ENCODE data around the gene TMEM43.
"Not testable (repeated sequence)": the region's sequence is repeated elsewhere in the genome, so short reads cannot be mapped to it uniquely, and the experiment has no call there.

TMEM43 gene, protein sequence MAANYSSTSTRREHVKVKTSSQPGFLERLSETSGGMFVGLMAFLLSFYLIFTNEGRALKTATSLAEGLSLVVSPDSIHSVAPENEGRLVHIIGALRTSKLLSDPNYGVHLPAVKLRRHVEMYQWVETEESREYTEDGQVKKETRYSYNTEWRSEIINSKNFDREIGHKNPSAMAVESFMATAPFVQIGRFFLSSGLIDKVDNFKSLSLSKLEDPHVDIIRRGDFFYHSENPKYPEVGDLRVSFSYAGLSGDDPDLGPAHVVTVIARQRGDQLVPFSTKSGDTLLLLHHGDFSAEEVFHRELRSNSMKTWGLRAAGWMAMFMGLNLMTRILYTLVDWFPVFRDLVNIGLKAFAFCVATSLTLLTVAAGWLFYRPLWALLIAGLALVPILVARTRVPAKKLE

DNA sequence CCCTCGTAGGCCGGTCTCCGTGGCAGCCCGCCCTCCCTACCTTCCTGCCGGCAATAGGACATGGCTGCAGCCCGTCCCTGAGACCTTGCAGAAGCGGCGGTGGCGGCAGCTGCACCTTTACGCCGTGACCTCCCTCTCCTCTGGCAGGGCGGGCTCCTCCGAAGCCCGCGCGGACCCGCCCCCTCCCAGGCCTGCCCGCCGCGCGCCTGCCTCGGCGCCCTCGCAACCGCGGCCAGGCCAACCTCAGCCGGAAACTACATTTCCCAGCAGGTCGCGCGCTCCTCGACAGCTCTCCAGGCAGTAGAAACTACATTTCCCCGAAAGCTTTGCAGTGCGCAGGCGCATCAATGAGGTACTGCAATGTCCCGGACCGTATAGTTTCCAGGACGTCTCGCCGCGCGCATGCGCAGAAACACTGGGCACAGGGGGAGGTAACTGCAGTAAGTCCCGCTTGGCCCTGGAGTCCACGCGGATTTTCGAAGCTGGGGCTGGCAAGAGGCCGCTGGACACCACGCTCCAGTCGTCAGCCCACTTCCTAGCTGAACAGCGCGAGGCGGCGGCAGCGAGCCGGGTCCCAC is at the start of gene TMEM43, which contains the start of gene CHCHD4:
TSS of gene TMEM43 (plus strand) at position 438 of the 578 bp plus-strand sequence. CDS start 142 bp downstream, outside the sequence.
TSS of gene CHCHD4 (minus strand) at position 256 of the 578 bp plus-strand sequence. CDS start at position 62, 194 bp downstream.
- peak within 1 kb of the TSS; percentile 92 for H3K27ac Mint-ChIP-seq
- H3K4me1 Mint-ChIP-seq (ENCODE audit: low read depth), result peaks cover 42% of the 10 kb centered on the region
- peak within 1 kb of the TSS; percentile 94 for H3K4me3 Mint-ChIP-seq
- no peaks in the 10 kb centered on the region for H3K27me3 Mint-ChIP-seq (ENCODE audit: low read depth)
- H3K9me3 Mint-ChIP-seq, result no peaks in the 10 kb centered on the region
- peaks cover 36% of the 10 kb centered on the region for H3K36me3 Mint-ChIP-seq (ENCODE audit: low read depth)
- peak; percentile 99 for DNase-seq (ENCODE audit: low spot score)

DNA sequence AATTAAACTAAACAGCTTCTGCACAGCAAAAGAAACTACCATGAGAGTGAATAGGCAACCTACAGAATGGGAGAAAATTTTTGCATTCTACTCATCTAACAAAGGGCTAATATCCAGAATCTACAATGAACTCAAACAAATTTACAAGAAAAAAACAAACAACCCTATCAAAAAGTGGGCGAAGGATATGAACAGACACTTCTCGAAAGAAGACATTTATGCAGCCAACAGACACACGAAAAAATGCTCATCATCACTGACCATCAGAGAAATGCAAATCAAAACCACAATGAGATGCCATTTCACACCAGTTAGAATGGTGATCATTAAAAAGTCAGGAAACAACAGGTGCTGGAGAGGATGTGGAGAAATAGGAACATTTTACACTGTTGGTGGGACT is 49.6 kb upstream of the TMEM43 start:
- not testable (repeated sequence) for H3K36me3 Mint-ChIP-seq (ENCODE audit: low read depth); H3K27me3 Mint-ChIP-seq (ENCODE audit: low read depth); DNase-seq (ENCODE audit: low spot score); H3K4me3 Mint-ChIP-seq; H3K4me1 Mint-ChIP-seq (ENCODE audit: low read depth); H3K27ac Mint-ChIP-seq
- peaks cover 24% of the 10 kb centered on the region for H3K9me3 Mint-ChIP-seq

GRCh38 chr3:14077310-14077709 is 47.5 kb upstream of the TMEM43 start:
- Mint-ChIP-seq H3K36me3 (ENCODE audit: low read depth) (no peaks in the 10 kb centered on the region), H3K27ac (no peak overlapping the region), H3K4me3 (no peak overlapping the region), H3K27me3 (ENCODE audit: low read depth) (no peaks in the 10 kb centered on the region), H3K4me1 (ENCODE audit: low read depth) (peaks cover 2% of the 10 kb centered on the region), H3K9me3 (peaks cover 26% of the 10 kb centered on the region)
- DNase-seq (ENCODE audit: low spot score), result no peak

DNA sequence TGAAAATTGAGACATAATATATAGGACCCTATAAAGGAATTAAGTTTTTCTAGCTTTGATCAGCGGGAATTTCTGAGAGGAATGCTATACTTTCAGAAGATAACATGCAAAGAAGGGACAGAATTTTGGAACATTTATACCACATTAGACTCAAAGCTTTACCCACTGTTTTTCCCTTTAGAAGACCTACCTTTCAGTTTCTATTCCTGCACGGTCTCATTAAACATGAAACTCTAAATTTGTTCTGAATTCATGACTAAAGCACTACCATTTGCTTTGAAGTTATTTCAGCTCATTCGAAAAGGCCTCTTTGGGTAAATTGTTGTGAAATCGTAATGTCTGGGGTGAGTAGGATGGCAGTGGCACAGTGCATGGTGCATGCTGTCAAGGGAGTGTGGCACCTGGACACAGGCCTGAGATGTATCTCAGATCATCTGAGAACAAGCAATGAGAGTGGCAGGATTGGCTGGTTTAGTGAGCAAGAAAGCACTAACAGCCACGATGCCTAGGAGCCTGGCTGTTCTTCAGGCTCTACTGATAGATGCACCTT is 42.7 kb upstream of the TMEM43 start:
- Mint-ChIP-seq H3K27ac (peak overlapping the region; percentile 3), H3K4me3 (peak overlapping the region; percentile 27), H3K4me1 (ENCODE audit: low read depth) (peaks cover 3% of the 10 kb centered on the region), H3K27me3 (ENCODE audit: low read depth) (no peaks in the 10 kb centered on the region), H3K36me3 (ENCODE audit: low read depth) (no peaks in the 10 kb centered on the region), H3K9me3 (peaks cover 21% of the 10 kb centered on the region)
- peak; percentile 7 for DNase-seq (ENCODE audit: low spot score)

GRCh38 chr3:14087461-14087860 is 37.4 kb upstream of the TMEM43 start:
- not testable (repeated sequence) for H3K4me1 Mint-ChIP-seq (ENCODE audit: low read depth); H3K27me3 Mint-ChIP-seq (ENCODE audit: low read depth); H3K36me3 Mint-ChIP-seq (ENCODE audit: low read depth); H3K4me3 Mint-ChIP-seq; H3K27ac Mint-ChIP-seq; DNase-seq (ENCODE audit: low spot score)
- peaks cover 12% of the 10 kb centered on the region for H3K9me3 Mint-ChIP-seq

GRCh38 chr3:14091959-14092358 is 32.9 kb upstream of the TMEM43 start:
- not testable (repeated sequence) for H3K4me1 Mint-ChIP-seq (ENCODE audit: low read depth); H3K4me3 Mint-ChIP-seq; H3K36me3 Mint-ChIP-seq (ENCODE audit: low read depth); DNase-seq (ENCODE audit: low spot score); H3K27me3 Mint-ChIP-seq (ENCODE audit: low read depth); H3K27ac Mint-ChIP-seq
- peaks cover 12% of the 10 kb centered on the region for H3K9me3 Mint-ChIP-seq

GRCh38 chr3:14092464-14092863 is 32.4 kb upstream of the TMEM43 start:
- H3K9me3 Mint-ChIP-seq, result peaks cover 12% of the 10 kb centered on the region
- no peak overlapping the region for H3K27ac Mint-ChIP-seq
- no peaks in the 10 kb centered on the region for H3K36me3 Mint-ChIP-seq (ENCODE audit: low read depth)
- no peaks in the 10 kb centered on the region for H3K4me1 Mint-ChIP-seq (ENCODE audit: low read depth)
- H3K4me3 Mint-ChIP-seq, result no peak overlapping the region
- no peak for DNase-seq (ENCODE audit: low spot score)
- peaks cover 5% of the 10 kb centered on the region for H3K27me3 Mint-ChIP-seq (ENCODE audit: low read depth)

- H3K36me3 Mint-ChIP-seq (ENCODE audit: low read depth), result no peaks in the 10 kb centered on the region
- no peak for DNase-seq (ENCODE audit: low spot score)
- peaks cover 6% of the 10 kb centered on the region for H3K27me3 Mint-ChIP-seq (ENCODE audit: low read depth)
- no peak overlapping the region for H3K27ac Mint-ChIP-seq
- no peak overlapping the region for H3K4me3 Mint-ChIP-seq
- H3K4me1 Mint-ChIP-seq (ENCODE audit: low read depth), result no peaks in the 10 kb centered on the region
- peaks cover under 1% of the 10 kb centered on the region for H3K9me3 Mint-ChIP-seq
Measured at GRCh38 chr3:14093831-14094230, 31.0 kb upstream of the TMEM43 start.

GRCh38 chr3:14096742-14097141 is 28.1 kb upstream of the TMEM43 start:
- no peaks in the 10 kb centered on the region for H3K9me3 Mint-ChIP-seq
- no peaks in the 10 kb centered on the region for H3K36me3 Mint-ChIP-seq (ENCODE audit: low read depth)
- no peak overlapping the region for H3K27ac Mint-ChIP-seq
- H3K27me3 Mint-ChIP-seq (ENCODE audit: low read depth), result peaks cover 7% of the 10 kb centered on the region
- no peak for DNase-seq (ENCODE audit: low spot score)
- H3K4me3 Mint-ChIP-seq, result no peak overlapping the region
- H3K4me1 Mint-ChIP-seq (ENCODE audit: low read depth), result no peaks in the 10 kb centered on the region

- H3K27me3 Mint-ChIP-seq (ENCODE audit: low read depth), result peaks cover 9% of the 10 kb centered on the region
- H3K4me3 Mint-ChIP-seq, result no peak overlapping the region
- H3K9me3 Mint-ChIP-seq, result no peaks in the 10 kb centered on the region
- H3K4me1 Mint-ChIP-seq (ENCODE audit: low read depth), result no peaks in the 10 kb centered on the region
- DNase-seq (ENCODE audit: low spot score), result no peak
- H3K27ac Mint-ChIP-seq, result no peak overlapping the region
- H3K36me3 Mint-ChIP-seq (ENCODE audit: low read depth), result no peaks in the 10 kb centered on the region
Measured at GRCh38 chr3:14097616-14098391, 27.0 kb upstream of the TMEM43 start.

DNA sequence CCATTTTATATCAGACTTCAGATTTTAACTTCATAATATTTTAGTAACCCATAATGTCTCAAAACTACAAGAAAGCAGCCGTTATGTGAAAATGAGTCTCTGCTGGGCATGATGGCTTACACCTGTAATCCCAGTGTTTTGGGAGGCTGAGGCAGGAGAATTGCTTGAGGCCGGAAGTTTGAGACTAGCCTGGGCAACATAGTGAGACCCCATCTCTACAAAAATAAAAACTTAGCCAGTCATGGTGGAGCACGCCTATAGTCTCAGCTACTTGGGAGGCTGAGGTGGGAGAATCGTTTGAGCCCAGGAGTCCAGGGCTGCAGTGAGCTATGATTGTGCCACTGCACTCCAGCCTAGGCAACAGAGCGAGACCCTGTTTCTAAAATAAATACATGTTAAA is 15.0 kb upstream of the TMEM43 start:
- H3K27ac Mint-ChIP-seq; DNase-seq (ENCODE audit: low spot score); H3K4me3 Mint-ChIP-seq; H3K4me1 Mint-ChIP-seq (ENCODE audit: low read depth); H3K9me3 Mint-ChIP-seq; H3K27me3 Mint-ChIP-seq (ENCODE audit: low read depth): not testable (repeated sequence)
- H3K36me3 Mint-ChIP-seq (ENCODE audit: low read depth), result peaks cover 22% of the 10 kb centered on the region

DNA sequence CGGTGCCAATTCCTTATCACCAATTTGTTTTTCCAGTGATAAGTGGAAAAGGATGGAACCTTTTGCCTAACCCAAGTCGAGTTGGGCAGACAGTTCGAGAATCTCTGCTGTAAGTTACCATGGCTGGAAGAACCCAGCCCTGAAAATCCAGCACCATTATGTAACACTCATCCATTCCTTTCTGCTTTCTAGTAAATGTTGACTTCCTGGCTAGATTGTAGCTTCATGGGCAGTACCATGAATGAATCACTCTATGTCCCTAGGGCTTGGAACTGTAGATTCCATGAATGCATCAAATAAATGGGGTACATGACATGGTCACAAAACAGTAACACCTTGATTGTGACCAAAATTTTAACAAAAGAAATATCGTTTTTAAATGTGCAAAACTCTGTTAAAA is 14.2 kb upstream of the TMEM43 start:
- H3K36me3 Mint-ChIP-seq (ENCODE audit: low read depth), result peaks cover 22% of the 10 kb centered on the region
- H3K27ac Mint-ChIP-seq, result no peak overlapping the region
- H3K27me3 Mint-ChIP-seq (ENCODE audit: low read depth), result peaks cover 2% of the 10 kb centered on the region
- no peaks in the 10 kb centered on the region for H3K4me1 Mint-ChIP-seq (ENCODE audit: low read depth)
- no peak overlapping the region for H3K4me3 Mint-ChIP-seq
- DNase-seq (ENCODE audit: low spot score), result no peak
- no peaks in the 10 kb centered on the region for H3K9me3 Mint-ChIP-seq

DNA sequence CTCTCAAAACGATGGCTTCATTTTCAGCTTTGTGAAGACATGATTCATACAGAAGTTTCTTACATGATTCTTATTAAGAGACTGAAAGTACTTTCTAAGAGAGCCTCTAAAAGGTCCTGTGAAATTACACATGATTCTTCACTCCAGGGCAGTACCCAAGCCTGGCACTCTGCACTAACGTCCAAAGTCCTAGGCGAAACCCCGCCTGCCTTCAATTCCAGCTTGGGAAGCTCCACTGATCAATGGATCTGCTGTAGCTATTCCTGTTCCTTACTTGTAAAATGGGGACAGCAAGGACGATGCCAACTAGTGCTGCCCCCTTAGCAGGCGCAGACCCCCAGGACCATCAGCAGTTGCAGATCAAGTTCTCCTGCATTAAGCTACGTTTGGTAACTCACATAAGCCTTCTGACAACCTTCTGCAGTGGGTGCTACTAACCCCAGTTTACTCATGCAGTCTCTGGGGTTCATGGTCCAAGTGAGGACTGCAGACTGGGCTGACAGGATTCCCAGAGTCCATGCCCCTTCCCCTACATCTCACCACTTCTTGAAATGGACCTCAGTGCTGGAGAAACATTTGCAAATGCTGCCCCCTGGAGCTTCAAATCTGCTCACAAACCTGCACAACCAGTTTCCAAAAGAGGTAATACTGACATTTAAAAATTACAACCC is 10.8 kb upstream of the TMEM43 start:
- Mint-ChIP-seq H3K4me1 (ENCODE audit: low read depth) (no peaks in the 10 kb centered on the region), H3K27me3 (ENCODE audit: low read depth) (no peaks in the 10 kb centered on the region), H3K36me3 (ENCODE audit: low read depth) (peaks cover 26% of the 10 kb centered on the region), H3K27ac (no peak overlapping the region), H3K4me3 (no peak overlapping the region), H3K9me3 (no peaks in the 10 kb centered on the region)
- DNase-seq (ENCODE audit: low spot score), result no peak
